ENCODE results near the gene TMSB10. TPM values are rescaled to one million over a fixed set of nuclear protein-coding genes. Genes with fewer than 3 reads are reported as not detected.
"Not testable (repeated sequence)": the region's sequence is repeated elsewhere in the genome, so short reads cannot be mapped to it uniquely, and the experiment has no call there.

TMSB10 gene
- total RNA-seq, 1 experiment from 2014 or later = 2,488 TPM

GRCh38 chr2:84866122-84866521 lies 39.3 kb upstream of the TMSB10 start:
- Histone ChIP-seq H3K27ac (ENCODE audit: low read depth, low read length, poor library complexity, severe bottlenecking) (no peak overlapping the region), H3K9me3 (ENCODE audit: low read depth, low read length, poor library complexity, severe bottlenecking) (no peaks in the 10 kb centered on the region), H3K27me3 (replicated peaks; ENCODE audit: insufficient read depth, low read depth, low read length, poor library complexity) (peaks cover 18% of the 10 kb centered on the region), H3K4me1 (ENCODE audit: insufficient read depth, low read length, poor library complexity, severe bottlenecking) (no peaks in the 10 kb centered on the region), H3K4me3 (ENCODE audit: low read depth, low read length, poor library complexity, severe bottlenecking) (no peak overlapping the region), H3K36me3 (ENCODE audit: insufficient read depth, low read length, poor library complexity, severe bottlenecking) (no peaks in the 10 kb centered on the region)
- no peak for DNase-seq (ENCODE audit: low spot score)
- TF ChIP-seq EZH2 (IDR thresholded peaks at IDR 0.05; ENCODE audit: borderline replicate concordance, low read depth, low read length, poor library complexity, severe bottlenecking) = no peak
- no peak for TF ChIP-seq CTCF (conservative IDR thresholded peaks at IDR 0.05; ENCODE audit: low read depth, low read length)
- ChIA-PET CTCF (no interaction called here), POLR2A (ENCODE audit: low non-redundant PET) (no interaction called here)
- intact Hi-C loops (cut with micrococcal nuclease; ENCODE audit: unreplicated experiment) = no loop called here
- no TSS peak for BruUV-seq (replicated peaks)

- peaks cover 22% of the 10 kb centered on the region for H3K27me3 ChIP-seq (replicated peaks; ENCODE audit: insufficient read depth, low read depth, low read length, poor library complexity)
- DNase-seq (ENCODE audit: low spot score); H3K27ac ChIP-seq (ENCODE audit: low read depth, low read length, poor library complexity, severe bottlenecking); H3K4me1 ChIP-seq (ENCODE audit: insufficient read depth, low read length, poor library complexity, severe bottlenecking); POLR2A ChIA-PET (ENCODE audit: low non-redundant PET); H3K4me3 ChIP-seq (ENCODE audit: low read depth, low read length, poor library complexity, severe bottlenecking); H3K36me3 ChIP-seq (ENCODE audit: insufficient read depth, low read length, poor library complexity, severe bottlenecking); BruUV-seq (replicated peaks); H3K9me3 ChIP-seq (ENCODE audit: low read depth, low read length, poor library complexity, severe bottlenecking); CTCF ChIA-PET; intact Hi-C loops (cut with micrococcal nuclease; ENCODE audit: unreplicated experiment): not testable (repeated sequence)
Measured at GRCh38 chr2:84868327-84868726, 37.1 kb upstream of the TMSB10 start.

- H3K4me3 ChIP-seq (ENCODE audit: low read depth, low read length, poor library complexity, severe bottlenecking) = no peak overlapping the region
- intact Hi-C loops (cut with micrococcal nuclease; ENCODE audit: unreplicated experiment) = no loop called here
- ChIA-PET POLR2A (ENCODE audit: low non-redundant PET) (no interaction called here), CTCF (no interaction called here)
- no TSS peak for BruUV-seq (replicated peaks)
- DNase-seq (ENCODE audit: low spot score) = no peak
- H3K27ac ChIP-seq (ENCODE audit: low read depth, low read length, poor library complexity, severe bottlenecking) = no peak overlapping the region
- no peaks in the 10 kb centered on the region for H3K9me3 ChIP-seq (ENCODE audit: low read depth, low read length, poor library complexity, severe bottlenecking)
- TF ChIP-seq CTCF (conservative IDR thresholded peaks at IDR 0.05; ENCODE audit: low read depth, low read length) (no peak), EZH2 (IDR thresholded peaks at IDR 0.05; ENCODE audit: borderline replicate concordance, low read depth, low read length, poor library complexity, severe bottlenecking) (no peak)
- H3K4me1 ChIP-seq (ENCODE audit: insufficient read depth, low read length, poor library complexity, severe bottlenecking) = no peaks in the 10 kb centered on the region
- peaks cover 29% of the 10 kb centered on the region for H3K27me3 ChIP-seq (replicated peaks; ENCODE audit: insufficient read depth, low read depth, low read length, poor library complexity)
- H3K36me3 ChIP-seq (ENCODE audit: insufficient read depth, low read length, poor library complexity, severe bottlenecking) = no peaks in the 10 kb centered on the region
Measured at GRCh38 chr2:84870306-84870705, 35.1 kb upstream of the TMSB10 start.

- DNase-seq (ENCODE audit: low spot score); intact Hi-C loops (cut with micrococcal nuclease; ENCODE audit: unreplicated experiment); H3K9me3 ChIP-seq (ENCODE audit: low read depth, low read length, poor library complexity, severe bottlenecking); H3K27ac ChIP-seq (ENCODE audit: low read depth, low read length, poor library complexity, severe bottlenecking); H3K4me3 ChIP-seq (ENCODE audit: low read depth, low read length, poor library complexity, severe bottlenecking); H3K36me3 ChIP-seq (ENCODE audit: insufficient read depth, low read length, poor library complexity, severe bottlenecking); H3K4me1 ChIP-seq (ENCODE audit: insufficient read depth, low read length, poor library complexity, severe bottlenecking); BruUV-seq (replicated peaks); CTCF ChIA-PET; POLR2A ChIA-PET (ENCODE audit: low non-redundant PET): not testable (repeated sequence)
- H3K27me3 ChIP-seq (replicated peaks; ENCODE audit: insufficient read depth, low read depth, low read length, poor library complexity) = peaks cover 35% of the 10 kb centered on the region
Measured at GRCh38 chr2:84872691-84873090, 32.8 kb upstream of the TMSB10 start.

All from A673 (cell line).